B cell (primary cell): ENCODE data around the gene MAP7. TPM values are rescaled to one million over a fixed set of nuclear protein-coding genes. Genes with fewer than 3 reads are reported as not detected.

Source experiments
- ATAC-seq: fragments of 200-7000 bp; cut with Tn5 transposase; one replicate; pipeline ENCODE4 v1.10.0; 2021; ENCODE audit warnings: low read depth, mild to moderate bottlenecking, moderate number of reproducible peaks, moderate library complexity
- CTCF ChIA-PET: fragments of 350-600 bp; sonication (Branson Sonifier 250); formaldehyde crosslinking; loops from one replicate; lab custom pipeline; 2021; ENCODE audit warnings: antibody characterized with exemption, inconsistent platforms; lab: Charles Lee
- POLR2A ChIA-PET: fragments of 350-600 bp; sonication (Branson Sonifier 250); formaldehyde crosslinking; loops from one replicate; lab custom pipeline; 2021; ENCODE audit warnings: antibody characterized with exemption; lab: Charles Lee
- DNase-seq: peaks from one replicate; pipeline ENCODE4 v3.0.0; 2013
- H2AFZ ChIP-seq: 2 replicates; pipeline ENCODE4 v1.6.1; 2012; ENCODE audit warnings: mild to moderate bottlenecking, low read depth, low read length; ENCODE audit not compliant: insufficient read depth, poor library complexity, severe bottlenecking
- H3K27ac ChIP-seq, 2 donors: 1 replicate in 1 of 2; 2 replicates in 1 of 2; pipeline ENCODE4 v1.5.1; 2012 to 2013; ENCODE audit warnings: low read length in 2 of 2, mild to moderate bottlenecking in 2 of 2, moderate library complexity in 1 of 2
- H3K27me3 ChIP-seq, 4 experiments: fragments of 200-600 bp in 1 of 4; sonication (generic) in 1 of 4; replicated peaks in 1 of 4; 1 replicate in 2 of 4; 2 replicates in 2 of 4; pipeline versions ENCODE4 v1.6.1 to v1.7.0; 2013 to 2016; ENCODE audit warnings: low read length in 3 of 4, mild to moderate bottlenecking in 2 of 4, mixed read lengths in 1 of 4, moderate library complexity in 1 of 4; ENCODE audit not compliant: insufficient read depth in 4 of 4, control insufficient read depth in 3 of 4; ENCODE audit errors: control extremely low read depth in 1 of 4
- H3K36me3 ChIP-seq, 2 experiments: replicated peaks in 1 of 2; 1 replicate in 1 of 2; 2 replicates in 1 of 2; pipeline versions ENCODE4 v1.6.1 to v1.7.1; 2013; ENCODE audit warnings: low read length in 1 of 2; ENCODE audit not compliant: insufficient read depth in 2 of 2, control insufficient read depth in 1 of 2; ENCODE audit errors: control extremely low read depth in 1 of 2, extremely low read depth in 1 of 2
- H3K4me1 ChIP-seq, 2 donors: fragments of 200-600 bp in 1 of 2; sonication (generic) in 1 of 2; 1 replicate in 1 of 2; 2 replicates in 1 of 2; pipeline versions ENCODE4 v1.5.1 to v1.6.1; 2013 to 2017; ENCODE audit warnings: low read length in 2 of 2; ENCODE audit not compliant: control insufficient read depth in 2 of 2, insufficient read depth in 2 of 2
- H3K4me2 ChIP-seq: replicated peaks from 2 replicates; pipeline ENCODE3; 2012; ENCODE audit warnings: mild to moderate bottlenecking, low read depth, low read length; ENCODE audit not compliant: poor library complexity, severe bottlenecking
- H3K4me3 ChIP-seq, 5 experiments: fragments of 200-600 bp in 1 of 5; sonication (generic) in 1 of 5; 1 replicate in 3 of 5; 2 replicates in 2 of 5; pipeline versions ENCODE4 v1.5.1 to v1.7.0; 2011 to 2016; ENCODE audit warnings: low read length in 4 of 5, mild to moderate bottlenecking in 4 of 5, low read depth in 2 of 5, control low read depth in 1 of 5, moderate library complexity in 1 of 5; ENCODE audit not compliant: insufficient read depth in 1 of 5; ENCODE audit errors: control extremely low read depth in 1 of 5, extremely low read depth in 1 of 5
- H3K79me2 ChIP-seq: fragments of 200-600 bp; sonication (generic); one replicate; pipeline ENCODE4 v1.6.0; 2016; ENCODE audit warnings: low read length; ENCODE audit not compliant: control insufficient read depth, insufficient read depth
- H3K9ac ChIP-seq: fragments of 200-600 bp; sonication (generic); 2 replicates; pipeline ENCODE4 v1.6.1; 2017; ENCODE audit warnings: mild to moderate bottlenecking, low read length, moderate library complexity
- H3K9me3 ChIP-seq, 3 donors: one replicate each; pipeline versions ENCODE4 v1.6.1 to v1.7.1; 2013; ENCODE audit warnings: low read length in 2 of 3; ENCODE audit not compliant: control insufficient read depth in 2 of 3, insufficient read depth in 1 of 3; ENCODE audit errors: control extremely low read depth in 1 of 3
- H4K20me1 ChIP-seq: 2 replicates; pipeline ENCODE4 v1.6.0; 2012; ENCODE audit warnings: mild to moderate bottlenecking, low read length; ENCODE audit not compliant: insufficient read depth, control insufficient read depth, poor library complexity, severe bottlenecking
- H3K27ac Mint-ChIP-seq: one replicate; pipeline ENCODE4 v1.8.0; 2021; ENCODE audit warnings: mixed read lengths
- H3K27me3 Mint-ChIP-seq: one replicate; pipeline ENCODE4 v1.8.0; 2021; ENCODE audit warnings: mixed read lengths
- H3K4me1 Mint-ChIP-seq: one replicate; pipeline ENCODE4 v1.8.0; 2021; ENCODE audit warnings: mixed read lengths
- H3K4me3 Mint-ChIP-seq: one replicate; pipeline ENCODE4 v1.8.0; 2021; ENCODE audit warnings: mixed read lengths
- H3K9me3 Mint-ChIP-seq: one replicate; pipeline ENCODE4 v1.8.0; 2022; ENCODE audit warnings: mixed read lengths; ENCODE audit not compliant: insufficient read depth
- EZH2 ChIP-seq: IDR thresholded peaks from 2 replicates; pipeline ENCODE4 v1.6.1; 2012; ENCODE audit warnings: borderline replicate concordance, low read depth, mild to moderate bottlenecking, moderate library complexity, low read length; ENCODE audit not compliant: insufficient read depth, poor library complexity, severe bottlenecking
- WGBS: methylation state at CpG from one replicate; pipeline ENCODE4 v1.1.5; 2013; ENCODE audit warnings: missing lambda C conversion rate; ENCODE audit not compliant: insufficient coverage; 5-methylcytosine and 5-hydroxymethylcytosine counted together
- intact Hi-C: fragments of 100-400 bp; cut with micrococcal nuclease; formaldehyde crosslinking; loops from one replicate; pipeline ENCODE4 v1.10.0; 2022
- polyA plus RNA-seq: library from polyadenylated mRNA; depleted of rRNA; stranded (reverse); fragments of >200 nt; gene quantifications from 2 replicates; pipeline ENCODE4 v1.2.3, GENCODE V29; 2012
- total RNA-seq, 2 donors: library from RNA; stranded (reverse); fragments of 120-200 nt in 1 of 2; gene quantifications; 1 replicate in 1 of 2; 2 replicates in 1 of 2; pipeline versions ENCODE4 v1.2.3 to v1.2.4, GENCODE V29; 2013 to 2022
- TF ChIP-seq, protein P1 (sequence below): fragments of 200-600 bp; IDR thresholded peaks from one replicate; pipeline ENCODE4 v1.8.0; 2022; ENCODE audit warnings: antibody characterized with exemption, mild to moderate bottlenecking

Gene MAP7
- total and polyA plus RNA-seq, 2 donors (not counting 1 experiment from before 2014, with no cell fraction given) = 0.34 to 0.64 TPM

DNA sequence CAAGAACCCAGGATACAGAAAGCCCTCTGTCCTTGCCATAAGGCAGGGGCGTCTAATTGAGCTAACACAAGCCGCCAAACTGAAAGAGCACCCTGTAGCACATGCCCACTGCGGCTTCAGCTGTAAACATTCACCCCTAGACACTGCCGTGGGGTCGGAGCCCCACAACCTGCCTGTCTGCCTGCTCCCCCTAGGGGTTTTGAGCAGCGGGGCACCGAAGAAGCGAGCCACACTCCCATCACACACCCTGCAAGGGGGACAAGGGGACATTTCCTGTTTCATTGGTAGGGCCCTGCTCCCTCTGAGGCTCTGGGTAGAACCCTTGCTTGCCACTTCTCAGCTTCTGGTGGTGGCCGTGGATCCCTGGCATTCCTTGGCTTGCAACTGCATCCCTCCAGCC, 215.4 kb downstream of the MAP7 start:
- ATAC-seq = no peak
- DNase-seq = no peak
- Histone ChIP-seq H3K4me2 (no peak overlapping the region), H3K9ac (no peak overlapping the region), H2AFZ (no peak overlapping the region), H3K4me3 (no peak overlapping the region), H3K79me2 (no peaks in the 10 kb centered on the region), H3K36me3 (no peaks in the 10 kb centered on the region), H4K20me1 (no peaks in the 10 kb centered on the region), H3K9me3 (no peaks in the 10 kb centered on the region), H3K27me3 (peaks cover 0 to 6% (median 2%) of the 10 kb centered on the region in 4 experiments), H3K27ac (no peak overlapping the region), H3K4me1 (no peaks in the 10 kb centered on the region)
- intact Hi-C loops = no loop called here
- ChIA-PET CTCF (no interaction called here), POLR2A (no interaction called here)
- no peak overlapping the region for H3K4me3 Mint-ChIP-seq
- no peak for TF ChIP-seq EZH2
- TF ChIP-seq, protein P1, sequence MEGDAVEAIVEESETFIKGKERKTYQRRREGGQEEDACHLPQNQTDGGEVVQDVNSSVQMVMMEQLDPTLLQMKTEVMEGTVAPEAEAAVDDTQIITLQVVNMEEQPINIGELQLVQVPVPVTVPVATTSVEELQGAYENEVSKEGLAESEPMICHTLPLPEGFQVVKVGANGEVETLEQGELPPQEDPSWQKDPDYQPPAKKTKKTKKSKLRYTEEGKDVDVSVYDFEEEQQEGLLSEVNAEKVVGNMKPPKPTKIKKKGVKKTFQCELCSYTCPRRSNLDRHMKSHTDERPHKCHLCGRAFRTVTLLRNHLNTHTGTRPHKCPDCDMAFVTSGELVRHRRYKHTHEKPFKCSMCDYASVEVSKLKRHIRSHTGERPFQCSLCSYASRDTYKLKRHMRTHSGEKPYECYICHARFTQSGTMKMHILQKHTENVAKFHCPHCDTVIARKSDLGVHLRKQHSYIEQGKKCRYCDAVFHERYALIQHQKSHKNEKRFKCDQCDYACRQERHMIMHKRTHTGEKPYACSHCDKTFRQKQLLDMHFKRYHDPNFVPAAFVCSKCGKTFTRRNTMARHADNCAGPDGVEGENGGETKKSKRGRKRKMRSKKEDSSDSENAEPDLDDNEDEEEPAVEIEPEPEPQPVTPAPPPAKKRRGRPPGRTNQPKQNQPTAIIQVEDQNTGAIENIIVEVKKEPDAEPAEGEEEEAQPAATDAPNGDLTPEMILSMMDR = no peak
- 72% methylated on average over 9 of the region's 9 CpGs for WGBS
- H3K9me3 Mint-ChIP-seq = no peaks in the 10 kb centered on the region
- H3K4me1 Mint-ChIP-seq = no peaks in the 10 kb centered on the region
- H3K27me3 Mint-ChIP-seq = no peaks in the 10 kb centered on the region
- H3K27ac Mint-ChIP-seq = no peak overlapping the region

DNA sequence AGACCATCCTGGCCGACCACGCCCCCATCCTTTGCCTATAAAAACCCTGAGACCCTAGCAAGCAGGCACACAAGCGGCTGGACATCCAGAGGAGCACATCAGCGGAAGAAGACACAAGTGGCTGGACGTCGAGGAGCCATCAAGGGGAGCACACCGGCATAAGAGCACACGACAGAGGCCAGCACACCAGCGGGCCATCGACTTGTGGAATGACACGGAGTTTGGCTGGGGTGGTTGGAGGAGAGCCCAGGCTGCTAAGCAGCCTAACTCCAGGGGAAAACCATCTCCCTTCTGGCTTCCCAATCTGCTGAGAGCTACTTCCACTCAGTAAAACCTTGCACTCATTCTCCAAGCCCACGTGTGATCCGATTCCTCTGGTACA, 215.8 kb downstream of the MAP7 start:
- no peak overlapping the region for H3K9ac ChIP-seq
- no peak overlapping the region for H2AFZ ChIP-seq
- H3K4me3 ChIP-seq = no peak overlapping the region
- H3K4me1 ChIP-seq = no peaks in the 10 kb centered on the region
- intact Hi-C loops = no loop called here
- H3K27me3 ChIP-seq = peaks cover 0 to 6% (median 2%) of the 10 kb centered on the region in 4 experiments
- Mint-ChIP-seq H3K4me1 (no peaks in the 10 kb centered on the region), H3K27me3 (no peaks in the 10 kb centered on the region), H3K9me3 (no peaks in the 10 kb centered on the region), H3K27ac (no peak overlapping the region), H3K4me3 (no peak overlapping the region)
- TF ChIP-seq, protein P1 = no peak
- no peak for TF ChIP-seq EZH2
- ChIA-PET CTCF (interaction anchor here (1.5 kb wide), 1 partner anchor 108 kb away, joined by 5 read pairs; no protein-coding TSS in a partner anchor), POLR2A (no interaction called here)
- no peaks in the 10 kb centered on the region for H4K20me1 ChIP-seq
- no peaks in the 10 kb centered on the region for H3K36me3 ChIP-seq
- H3K27ac ChIP-seq = no peak overlapping the region
- DNase-seq (no peak), ATAC-seq (no peak)
- H3K4me2 ChIP-seq = no peak overlapping the region
- no peaks in the 10 kb centered on the region for H3K9me3 ChIP-seq
- H3K79me2 ChIP-seq = no peaks in the 10 kb centered on the region
- 95% methylated on average over 13 of the region's 13 CpGs for WGBS
